Endothelial cell of umbilical vein (primary cell): ENCODE results near the gene AATF. TPM values are rescaled to one million over a fixed set of nuclear protein-coding genes. Genes with fewer than 3 reads are reported as not detected.

Experiments used
- BruUV-seq: library from RNA; stranded (reverse); fragments of 400-500 nt; replicated peaks from 2 replicates; lab custom pipeline; 2021; lab: Mats Ljungman, UMichigan
- CTCF ChIA-PET: fragments of 300-600, 350-600 bp; sonication (Branson Sonifier 250); formaldehyde crosslinking; loops from one replicate; lab custom pipeline; 2021; ENCODE audit warnings: antibody characterized with exemption, inconsistent platforms; lab: Charles Lee
- POLR2A ChIA-PET: fragments of 300-600, 350-600 bp; sonication (Branson Sonifier 250); formaldehyde crosslinking; loops from one replicate; lab custom pipeline; 2021; ENCODE audit warnings: antibody characterized with exemption, inconsistent platforms; lab: Charles Lee
- DNase-seq: peaks from one replicate; pipeline ENCODE4 v3.0.0-alpha.2; 2011; ENCODE audit warnings: low read depth, low spot score
- FAIRE-seq: peaks from 2 replicates; lab custom pipeline; 2011; peaks lifted over from hg19 to GRCh38; lab: Jason Lieb, UNC
- H2AFZ ChIP-seq: 2 replicates; pipeline ENCODE4 v1.6.0; 2012; ENCODE audit warnings: low read depth, low read length, control low read depth, inconsistent platforms
- H3K27ac ChIP-seq: 2 replicates; pipeline ENCODE4 v1.5.1; 2011; ENCODE audit warnings: low read depth, mild to moderate bottlenecking, control low read depth, low read length, moderate library complexity; ENCODE audit not compliant: insufficient read depth
- H3K27me3 ChIP-seq, 2 experiments: 2 replicates each; pipeline versions ENCODE4 v1.6.0 to v1.6.1; 2011; ENCODE audit warnings: low read length in 2 of 2, mixed read lengths in 1 of 2; ENCODE audit not compliant: control insufficient read depth in 2 of 2, insufficient read depth in 2 of 2
- H3K36me3 ChIP-seq, 2 experiments: 2 replicates in 1 of 2; 3 replicates in 1 of 2; pipeline ENCODE4 v1.5.1; 2011; ENCODE audit warnings: low read length in 2 of 2, mild to moderate bottlenecking in 1 of 2, moderate library complexity in 1 of 2; ENCODE audit not compliant: control insufficient read depth in 2 of 2, insufficient read depth in 2 of 2; ENCODE audit errors: extremely low read depth in 1 of 2
- H3K4me1 ChIP-seq: 3 replicates; pipeline ENCODE4 v1.5.1; 2011; ENCODE audit warnings: mild to moderate bottlenecking, low read length; ENCODE audit not compliant: control insufficient read depth, insufficient read depth; ENCODE audit errors: extremely low read depth
- H3K4me2 ChIP-seq: 2 replicates; pipeline ENCODE4 v1.6.1; 2011; ENCODE audit warnings: low read length, control low read depth, mixed read lengths; ENCODE audit not compliant: insufficient read depth
- H3K4me3 ChIP-seq, 3 experiments: fragments of 200-600 bp in 1 of 3; sonication (generic), shearing (Covaris generic) in 1 of 3; replicated peaks in 1 of 3; 2 replicates each; pipeline ENCODE4 v1.5.1; 2011 to 2016; ENCODE audit warnings: control low read depth in 3 of 3, low read length in 3 of 3, mild to moderate bottlenecking in 2 of 3, inconsistent platforms in 1 of 3, low read depth in 1 of 3, moderate library complexity in 1 of 3; ENCODE audit not compliant: insufficient read depth in 1 of 3
- H3K79me2 ChIP-seq: 2 replicates; pipeline ENCODE4 v1.6.0; 2012; ENCODE audit warnings: low read length, inconsistent platforms; ENCODE audit not compliant: control insufficient read depth, insufficient read depth
- H3K9ac ChIP-seq: replicated peaks from 2 replicates; pipeline ENCODE3; 2011; ENCODE audit warnings: low read length, control low read depth; ENCODE audit not compliant: insufficient read depth; ENCODE audit errors: extremely low read depth
- H3K9me1 ChIP-seq: replicated peaks from 3 replicates; pipeline ENCODE4 v1.6.0; 2011; ENCODE audit warnings: mild to moderate bottlenecking, low read length; ENCODE audit not compliant: control insufficient read depth, insufficient read depth; ENCODE audit errors: extremely low read depth
- H3K9me3 ChIP-seq: replicated peaks from 2 replicates; pipeline ENCODE4 v1.5.1; 2012; ENCODE audit warnings: low read length, inconsistent platforms; ENCODE audit not compliant: control insufficient read depth, insufficient read depth
- H4K20me1 ChIP-seq: replicated peaks from 2 replicates; pipeline ENCODE3; 2011; ENCODE audit warnings: mild to moderate bottlenecking, low read length; ENCODE audit not compliant: control insufficient read depth, insufficient read depth; ENCODE audit errors: extremely low read depth
- CTCF ChIP-seq, 2 donors: IDR thresholded peaks; 1 replicate in 1 of 2; 2 replicates in 1 of 2; pipeline ENCODE4 v1.5.1; 2011; ENCODE audit warnings: low read length in 2 of 2, mild to moderate bottlenecking in 2 of 2, moderate library complexity in 2 of 2, control low read depth in 1 of 2, inconsistent platforms in 1 of 2, low read depth in 1 of 2; ENCODE audit not compliant: insufficient read depth in 1 of 2; ENCODE audit errors: extremely low read depth in 1 of 2
- EZH2 ChIP-seq: IDR thresholded peaks from 2 replicates; pipeline ENCODE4 v1.6.1; 2012; ENCODE audit warnings: borderline replicate concordance, low read depth, mild to moderate bottlenecking, moderate library complexity, low read length, inconsistent platforms; ENCODE audit not compliant: severe bottlenecking
- FOS ChIP-seq: IDR thresholded peaks from 2 replicates; pipeline ENCODE4 v1.6.1; 2011; ENCODE audit warnings: mild to moderate bottlenecking, low read length, moderate library complexity, borderline replicate concordance; ENCODE audit not compliant: insufficient read depth
- GATA2 ChIP-seq: IDR thresholded peaks from 2 replicates; pipeline ENCODE4 v1.7.0; 2011; ENCODE audit warnings: low read depth, mild to moderate bottlenecking, moderate library complexity, mixed read lengths, low read length; ENCODE audit not compliant: insufficient read length, insufficient read depth
- JUN ChIP-seq: IDR thresholded peaks from 2 replicates; pipeline ENCODE4 v1.6.1; 2011; ENCODE audit warnings: borderline replicate concordance, low read depth; ENCODE audit not compliant: insufficient read length, insufficient read depth
- MAX ChIP-seq: IDR thresholded peaks from 2 replicates; pipeline ENCODE4 v1.6.1; 2011; ENCODE audit not compliant: insufficient read depth, insufficient read length
- MYC ChIP-seq: IDR thresholded peaks from one replicate; pipeline ENCODE4 v1.6.1; 2011; ENCODE audit warnings: mild to moderate bottlenecking, low read depth, low read length
- POLR2A ChIP-seq: IDR thresholded peaks from 2 replicates; pipeline ENCODE4 v1.6.1; 2012; ENCODE audit warnings: low read depth, mild to moderate bottlenecking, control low read depth, low read length
- POLR2AphosphoS5 ChIP-seq: IDR thresholded peaks from 2 replicates; pipeline ENCODE4 v1.6.1; 2012; ENCODE audit warnings: low read depth, mild to moderate bottlenecking, control low read depth, low read length, moderate library complexity; ENCODE audit not compliant: insufficient read depth
- dilution Hi-C: fragments of 300-500 bp; cut with MboI; formaldehyde crosslinking; loops from one replicate; pipeline ENCODE4 v1.15.0; 2019; ENCODE audit warnings: low sequenced_read_pairs; ENCODE audit not compliant: extremely low pct_ligation_motif_present
- intact Hi-C: fragments of 100-400 bp; cut with micrococcal nuclease; formaldehyde crosslinking; loops from one replicate; pipeline ENCODE4 v1.10.0; 2022
- polyA plus RNA-seq, 4 experiments: library from polyadenylated mRNA; depleted of rRNA in 3 of 4; stranded (reverse) in 3 of 4; unstranded in 1 of 4; fragments of >200 nt; gene quantifications; 2 replicates each; pipeline versions ENCODE4 v1.2.1 to v1.2.3, GENCODE V29; 2011 to 2012; ENCODE audit warnings: missing spikeins in 1 of 4
- total RNA-seq: library from RNA; stranded (reverse); gene quantifications from 2 replicates; pipeline ENCODE4 v1.2.3, GENCODE V29; 2021

The AATF gene
- total and polyA plus RNA-seq, 2 donors (not counting 3 experiments of a cell fraction or from before 2014, with no cell fraction given) = 15.7 to 47.2 TPM

- CTCF ChIA-PET = interaction anchor here (1.1 to 1.6 kb wide), 4 partner anchors 12 to 161 kb away, joined by 3 to 7 read pairs (median 4); no protein-coding TSS in a partner anchor
These were observed 130.4 kb downstream of the AATF start for GRCh38 chr17:37079065-37079708.

GRCh38 chr17:37079735-37080134 lies 131.0 kb downstream of the AATF start:
- Histone ChIP-seq H3K4me1 (peaks cover 5% of the 10 kb centered on the region), H4K20me1 (no peaks in the 10 kb centered on the region), H3K4me3 (no peak overlapping the region), H3K9me3 (no peaks in the 10 kb centered on the region), H3K27me3 (no peaks in the 10 kb centered on the region), H3K36me3 (no peaks in the 10 kb centered on the region), H3K9ac (no peak overlapping the region), H3K27ac (no peak overlapping the region), H3K79me2 (no peaks in the 10 kb centered on the region), H3K9me1 (no peaks in the 10 kb centered on the region), H3K4me2 (no peak overlapping the region), H2AFZ (no peak overlapping the region)
- BruUV-seq = no TSS peak
- dilution Hi-C loops (no loop called here), intact Hi-C loops (no loop called here)
- DNase-seq (no peak), FAIRE-seq (no peak)
- POLR2A ChIA-PET = interaction anchor here (0.6 kb wide), 1 partner anchor 454 kb away, joined by 3 read pairs; no protein-coding TSS in a partner anchor
- CTCF ChIA-PET = interaction anchor here (1.1 to 1.6 kb wide), 4 partner anchors 12 to 160 kb away, joined by 3 to 7 read pairs (median 4); no protein-coding TSS in a partner anchor
- TF ChIP-seq GATA2 (no peak), POLR2A (no peak), CTCF (IDR thresholded peaks at IDR 0.05; ENCODE audit: extremely low read depth in 1 of 2, insufficient read depth in 1 of 2, low read depth in 1 of 2, low read length in 2 of 2) (no peak), MAX (no peak), POLR2AphosphoS5 (no peak), FOS (no peak), JUN (no peak), MYC (no peak), EZH2 (no peak)

More at GRCh38 chr17:37079065-37079708, 130.4 kb downstream of the AATF start:
- Histone ChIP-seq H3K9me1 (no peaks in the 10 kb centered on the region), H3K4me3 (no peak overlapping the region), H3K4me2 (no peak overlapping the region), H3K4me1 (peaks cover 5% of the 10 kb centered on the region), H3K9me3 (no peaks in the 10 kb centered on the region), H3K27ac (no peak overlapping the region), H4K20me1 (no peaks in the 10 kb centered on the region), H3K27me3 (no peaks in the 10 kb centered on the region), H3K36me3 (no peaks in the 10 kb centered on the region), H2AFZ (no peak overlapping the region), H3K79me2 (no peaks in the 10 kb centered on the region), H3K9ac (no peak overlapping the region)
- DNase-seq (no peak), FAIRE-seq (no peak)
- dilution Hi-C loops (no loop called here), intact Hi-C loops (no loop called here)
- TF ChIP-seq FOS = no peak
- no peak for TF ChIP-seq POLR2A
- no peak for TF ChIP-seq POLR2AphosphoS5
- no peak for TF ChIP-seq EZH2
- no peak for TF ChIP-seq JUN
- no peak for TF ChIP-seq MAX
- POLR2A ChIA-PET = no interaction called here
- BruUV-seq = no TSS peak
